ENCODE results near the gene CRLF2.
"Not testable (repeated sequence)": the region's sequence is repeated elsewhere in the genome, so short reads cannot be mapped to it uniquely, and the experiment has no call there.

Gene CRLF2

DNA sequence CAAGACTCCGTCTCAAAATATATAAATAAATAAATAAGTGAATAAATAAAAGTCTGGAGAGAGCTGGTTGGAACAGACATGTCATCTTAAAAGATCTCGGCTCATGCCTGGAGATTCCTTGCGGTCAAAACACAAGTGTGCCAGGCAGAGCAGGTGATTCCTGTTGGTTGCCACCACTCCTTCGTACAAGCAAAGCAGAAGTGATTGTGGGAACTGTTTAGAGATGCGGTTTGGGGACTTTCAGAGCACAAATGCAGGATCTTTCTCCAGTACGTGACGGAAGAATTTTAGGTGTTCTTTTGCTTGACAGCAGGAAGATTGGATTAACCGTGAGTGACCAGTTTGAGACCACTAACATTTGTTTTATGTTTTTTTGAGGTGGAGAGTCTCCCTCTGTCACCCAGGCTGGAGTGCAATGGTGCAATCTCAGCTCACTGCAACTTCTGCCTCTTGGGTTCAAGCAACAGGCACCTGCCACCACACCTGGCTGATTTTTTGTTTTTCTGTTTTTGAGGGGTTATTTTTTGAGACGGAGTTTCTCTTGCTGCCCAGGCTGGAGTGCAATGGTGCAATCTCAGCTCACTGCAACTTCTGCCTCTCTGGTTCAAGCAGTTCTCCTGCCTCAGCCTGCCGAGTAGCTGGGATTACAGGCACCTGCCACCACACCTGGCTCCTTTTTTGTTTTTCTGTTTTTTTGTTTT, 2.8 kb upstream of the CRLF2 start:
- DNase-seq (ENCODE audit: low read depth in 2 of 2): no peak

DNA sequence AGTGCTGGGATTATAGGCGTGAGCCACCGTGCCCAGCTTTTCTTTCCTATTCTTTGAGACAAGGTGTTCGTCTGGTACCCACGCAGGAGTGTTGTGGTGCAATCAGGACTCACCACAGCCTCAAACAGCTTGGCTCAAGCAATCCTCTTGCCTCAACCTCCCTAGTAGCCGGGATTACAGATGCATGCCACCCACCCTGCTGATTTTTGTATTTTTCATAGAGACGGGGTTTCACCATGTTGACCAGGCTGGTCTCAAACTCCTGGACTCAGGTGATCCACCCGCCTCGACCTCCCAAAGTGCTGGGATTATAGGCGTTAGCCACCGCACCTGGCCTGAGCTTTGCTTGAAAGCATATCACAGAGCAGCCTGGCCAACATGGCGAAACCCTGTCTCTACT, 1.5 kb upstream of the CRLF2 start:
- no peak for DNase-seq (ENCODE audit: low read depth in 2 of 2)

DNA sequence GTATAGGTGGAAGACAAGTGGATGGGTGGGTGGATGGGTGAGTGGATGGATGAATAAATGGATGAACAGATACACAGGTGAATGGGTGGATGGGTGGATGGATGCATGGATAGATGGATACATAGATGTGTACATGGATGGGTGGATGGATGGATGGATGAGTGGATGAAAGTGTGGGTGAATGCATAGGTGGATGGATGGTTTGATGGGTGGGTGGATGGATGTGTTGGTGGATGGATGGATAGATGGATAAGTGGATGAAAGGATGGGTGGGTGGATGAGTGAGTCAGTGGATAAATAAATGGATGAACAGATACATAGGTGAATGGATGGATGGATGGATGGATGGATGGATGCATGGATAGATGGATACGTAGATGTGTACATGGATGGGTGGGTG, 1.6 kb downstream of the CRLF2 start:
- DNase-seq (ENCODE audit: low read depth in 2 of 2): no peak

DNA sequence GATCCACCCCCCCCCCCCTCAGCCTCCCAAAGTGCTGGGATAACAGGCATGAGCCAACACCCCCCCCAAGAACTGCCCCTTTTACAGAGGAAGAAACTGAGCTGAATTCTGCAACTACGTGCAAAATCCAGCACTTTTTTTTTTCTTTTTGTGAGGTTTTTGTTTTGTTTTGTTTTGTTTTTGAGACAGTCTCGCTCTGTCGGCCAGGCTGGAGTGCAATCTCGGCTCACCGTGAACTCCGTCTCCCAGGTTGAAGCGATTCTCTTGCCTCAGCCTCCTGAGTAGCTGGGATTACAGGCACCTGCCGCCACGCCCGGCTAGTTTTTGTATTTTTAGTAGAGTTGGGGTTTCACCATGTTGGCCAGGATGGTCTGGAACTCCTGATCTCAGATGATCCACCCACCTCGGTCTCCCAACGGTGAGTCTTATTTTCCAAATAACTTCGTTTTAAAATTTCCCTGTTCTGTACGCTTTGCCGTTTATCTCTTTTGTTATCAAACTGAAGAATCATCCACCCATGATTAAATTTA, 4.9 kb downstream of the CRLF2 start:
- DNase-seq (ENCODE audit: low read depth in 2 of 2): no peak

DNA sequence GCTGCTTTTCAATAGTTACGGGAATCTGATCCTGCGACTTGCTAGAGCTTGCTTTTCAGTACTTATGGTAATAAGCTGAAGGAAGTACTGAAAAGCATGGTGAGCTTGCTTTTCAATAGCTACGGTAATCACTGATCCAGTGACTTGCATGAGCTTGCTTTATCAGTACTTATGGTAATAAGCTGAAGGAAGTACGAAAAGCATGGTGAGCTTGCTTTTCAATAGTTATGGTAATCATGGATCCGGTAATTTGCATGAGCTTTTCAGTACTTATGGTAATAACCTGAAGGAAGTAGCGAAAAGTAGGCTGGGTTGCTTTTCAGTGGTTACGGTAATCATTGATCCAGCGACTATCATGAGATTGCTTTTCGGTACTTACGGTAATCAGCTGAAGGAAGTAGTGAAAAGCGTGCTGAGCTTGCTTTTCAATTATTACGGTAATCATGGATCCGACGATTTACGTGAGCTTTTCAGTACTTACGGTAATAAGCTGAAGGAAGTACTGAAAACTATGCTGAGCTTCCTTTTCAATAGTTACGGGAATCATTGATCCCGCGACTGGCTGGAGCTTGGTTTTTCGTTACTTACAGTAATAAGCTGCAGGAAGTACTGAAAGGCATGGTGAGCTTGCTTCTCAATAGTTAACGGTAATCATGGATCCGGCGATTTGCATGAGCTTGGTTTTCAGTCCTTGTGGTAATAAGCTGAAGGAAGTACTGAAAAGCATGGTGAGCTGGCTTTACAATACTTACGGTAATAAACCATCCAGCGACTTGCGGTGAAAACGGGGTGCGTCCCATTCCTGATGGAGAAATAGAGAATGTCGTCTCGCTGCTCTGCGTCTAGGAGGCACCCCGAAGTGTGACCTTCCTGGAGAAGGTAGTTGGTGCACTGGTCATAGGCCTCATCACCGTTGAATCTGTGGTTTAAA, 6.5 kb downstream of the CRLF2 start:
- DNase-seq (ENCODE audit: low read depth in 2 of 2): no peak

DNA sequence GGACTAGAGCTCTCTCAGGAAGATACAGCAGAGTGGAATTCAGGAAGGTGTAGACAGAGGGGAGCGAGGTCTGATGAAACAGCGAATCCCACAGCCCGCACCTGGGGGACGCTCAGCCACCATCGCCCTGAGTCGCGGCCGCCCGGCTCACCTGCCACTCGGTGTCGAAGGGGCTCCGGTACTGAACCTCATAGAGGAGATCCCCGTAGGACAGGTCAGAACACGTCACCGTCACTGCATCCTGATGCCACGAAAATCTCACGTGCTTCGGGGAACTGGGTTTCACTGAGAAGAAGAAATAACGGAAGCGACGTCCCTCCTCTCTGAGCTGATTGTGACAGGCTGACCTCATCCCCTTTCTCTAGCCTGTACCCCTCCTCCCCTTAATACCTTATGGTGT, 10.2 kb downstream of the CRLF2 start:
- DNase-seq (ENCODE audit: low read depth in 2 of 2): no peak

DNA sequence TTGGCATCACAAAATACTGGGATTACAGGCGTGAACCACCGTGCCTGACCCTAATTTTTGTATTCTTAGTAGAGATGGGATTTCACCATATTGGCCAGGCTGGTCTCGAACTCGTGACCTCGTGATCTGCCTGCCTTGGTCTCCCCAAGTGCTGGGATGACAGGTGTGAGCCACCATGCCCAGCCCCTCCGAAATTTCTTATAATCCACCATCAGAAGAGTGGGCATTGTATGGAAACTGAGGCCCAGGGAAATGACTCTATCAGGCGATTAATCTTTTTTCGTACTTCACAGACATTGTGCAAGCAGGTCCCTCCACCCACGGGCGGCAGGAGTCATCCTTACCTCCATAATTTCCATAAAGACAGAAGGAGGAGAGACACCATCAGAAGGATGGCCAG, 16.0 kb downstream of the CRLF2 start:
- no peak for DNase-seq (ENCODE audit: low read depth in 2 of 2)

DNA sequence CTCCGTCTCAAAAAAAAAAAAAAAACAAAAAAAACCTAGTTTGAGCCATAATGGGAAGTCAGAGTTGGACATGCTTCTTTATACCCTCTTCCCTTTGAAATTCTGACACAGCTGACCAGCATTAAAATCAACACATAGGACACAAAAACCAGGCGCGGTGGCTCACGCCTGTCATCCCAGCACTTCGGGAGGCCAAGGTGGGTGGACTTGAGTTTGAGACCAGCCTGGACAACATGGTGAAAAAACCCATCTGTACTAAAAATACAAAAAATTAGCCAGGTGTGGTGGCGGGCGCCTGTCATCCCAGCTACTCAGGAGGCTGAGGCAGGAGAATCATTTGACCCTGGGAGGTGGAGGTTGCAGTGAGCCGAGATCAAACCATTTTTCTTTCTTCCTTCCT, 20.3 kb downstream of the CRLF2 start:
- DNase-seq (ENCODE audit: low read depth in 2 of 2): not testable (repeated sequence)

DNA sequence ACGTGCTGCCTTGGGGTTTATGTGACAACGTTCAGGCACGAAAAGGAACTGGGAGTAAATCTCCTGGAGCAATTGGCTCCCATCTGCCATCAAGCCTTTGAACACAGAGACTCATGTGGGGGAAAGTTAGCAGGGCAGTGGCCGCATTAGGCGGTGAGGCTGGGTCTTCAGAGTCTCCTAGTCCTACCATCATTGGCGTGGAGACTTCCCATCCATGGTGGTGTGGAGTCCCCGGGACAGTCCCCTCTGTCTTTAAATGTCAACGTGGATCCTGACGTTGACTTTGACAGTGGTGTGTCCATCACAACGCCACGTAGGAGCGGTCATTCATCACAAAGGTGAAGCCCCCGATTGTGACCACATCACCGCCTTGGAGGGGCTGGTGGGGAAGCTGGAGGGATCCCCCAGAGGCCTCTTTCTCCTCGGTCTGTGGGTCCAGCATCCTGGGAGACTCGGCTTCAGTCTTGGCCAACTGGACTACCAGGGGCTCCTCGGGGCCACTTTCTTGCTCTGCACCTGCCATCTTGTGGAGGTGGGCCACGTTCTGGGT, 21.8 kb downstream of the CRLF2 start:
- no peak for DNase-seq (ENCODE audit: low read depth in 2 of 2)

DNA sequence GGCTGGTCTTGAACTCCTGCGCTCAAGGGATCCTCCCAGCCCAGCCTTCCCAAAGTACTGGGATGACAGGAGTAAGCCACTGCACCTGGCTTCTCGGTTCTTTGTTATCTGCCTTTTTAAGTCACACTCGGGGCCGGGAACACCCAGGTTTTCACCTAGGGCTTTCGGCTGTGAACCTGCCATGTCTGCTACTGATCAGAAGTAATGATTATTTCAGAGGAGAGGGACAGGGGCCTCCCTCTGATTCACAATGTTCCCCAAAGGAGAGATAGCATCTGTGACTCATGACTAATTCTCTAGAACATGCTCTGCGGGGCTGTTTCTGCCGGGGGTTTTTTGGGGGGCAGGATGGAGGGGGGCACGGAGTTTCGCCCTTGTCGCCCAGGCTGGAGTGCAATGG, 26.9 kb downstream of the CRLF2 start:
- DNase-seq (ENCODE audit: low read depth in 2 of 2): no peak

DNA sequence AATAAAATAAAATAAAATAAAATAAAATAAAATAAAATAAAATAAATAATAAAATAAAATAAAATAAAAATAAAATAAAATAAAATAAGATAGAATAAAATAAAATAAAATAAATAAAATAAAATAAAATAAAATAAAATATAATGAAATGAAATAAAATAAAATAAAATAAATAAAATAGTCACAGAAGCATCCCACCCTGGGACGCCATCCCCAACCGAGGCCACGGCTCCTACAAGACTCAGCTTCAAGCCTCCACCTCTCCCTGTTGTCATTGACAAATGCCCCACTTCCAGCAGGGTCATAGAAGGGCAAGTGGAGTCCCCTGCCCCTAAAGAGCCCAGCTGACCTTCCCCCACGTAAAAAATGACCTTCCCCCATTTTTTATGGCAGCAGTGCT, 30.2 kb downstream of the CRLF2 start:
- DNase-seq (ENCODE audit: low read depth in 2 of 2): no peak

DNA sequence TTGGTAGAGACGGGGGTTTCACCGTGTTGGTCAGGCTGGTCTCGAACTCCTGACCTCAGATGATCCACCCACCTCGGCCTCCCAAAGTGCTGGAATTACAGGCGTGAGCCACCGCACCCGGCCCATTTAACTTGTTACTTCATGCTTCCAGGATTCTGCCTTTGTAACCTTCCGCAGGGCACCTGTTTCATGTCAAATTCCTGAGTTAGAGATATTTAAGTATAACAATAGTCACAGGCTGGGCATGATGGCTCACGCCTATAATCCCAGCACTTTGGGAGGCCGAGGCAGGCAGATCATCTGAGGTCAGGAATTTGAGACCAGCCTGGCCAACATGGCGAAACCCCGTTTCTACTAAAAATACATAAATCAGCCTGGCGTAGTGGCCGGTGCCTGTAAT, 30.8 kb downstream of the CRLF2 start:
- DNase-seq (ENCODE audit: low read depth in 2 of 2): not testable (repeated sequence)

DNA sequence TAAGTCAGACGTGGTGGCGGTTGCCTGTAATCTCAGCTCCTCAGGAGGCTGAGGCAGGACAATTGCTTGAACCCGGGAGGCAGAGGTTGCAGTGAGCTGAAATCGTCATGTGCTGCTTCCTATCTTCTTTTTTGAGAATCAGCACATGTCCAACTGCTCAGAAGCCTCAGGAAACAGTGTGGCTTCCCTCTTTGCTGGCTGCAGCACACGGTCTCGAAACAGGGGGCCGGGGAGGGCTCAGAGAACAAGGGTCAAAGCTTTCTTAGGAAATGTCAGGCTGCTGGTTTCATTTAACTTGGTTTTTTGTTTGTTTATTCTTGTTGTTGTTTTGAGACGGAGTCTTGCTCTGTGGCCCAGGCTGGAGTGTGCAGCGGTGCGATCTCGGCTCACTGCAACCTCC, 31.3 kb downstream of the CRLF2 start:
- DNase-seq (ENCODE audit: low read depth in 2 of 2): no peak

DNA sequence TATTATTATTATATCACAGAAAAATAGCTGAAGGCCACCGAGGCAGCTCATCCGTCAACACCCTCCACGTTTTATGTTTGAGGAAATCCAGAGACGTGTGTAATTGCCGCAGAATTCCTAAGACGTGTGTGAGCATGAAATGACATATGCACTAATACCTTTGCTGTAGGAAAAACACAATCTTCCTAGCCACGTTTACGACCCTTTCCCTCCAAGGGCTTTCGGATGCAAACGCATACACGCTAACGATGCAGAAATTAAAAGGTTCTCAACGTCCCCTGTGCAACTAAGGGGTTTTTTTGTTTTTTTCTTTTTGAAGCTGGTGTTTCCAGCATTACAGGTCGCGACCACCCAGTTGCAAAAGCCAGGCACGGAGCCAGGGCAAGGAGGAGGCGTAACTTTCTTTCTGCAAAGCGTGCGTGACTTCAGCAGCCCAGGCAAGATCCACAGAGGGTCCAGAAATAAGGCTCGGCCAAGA, 33.8 kb downstream of the CRLF2 start:
- DNase-seq (ENCODE audit: low read depth in 2 of 2): no peak

DNA sequence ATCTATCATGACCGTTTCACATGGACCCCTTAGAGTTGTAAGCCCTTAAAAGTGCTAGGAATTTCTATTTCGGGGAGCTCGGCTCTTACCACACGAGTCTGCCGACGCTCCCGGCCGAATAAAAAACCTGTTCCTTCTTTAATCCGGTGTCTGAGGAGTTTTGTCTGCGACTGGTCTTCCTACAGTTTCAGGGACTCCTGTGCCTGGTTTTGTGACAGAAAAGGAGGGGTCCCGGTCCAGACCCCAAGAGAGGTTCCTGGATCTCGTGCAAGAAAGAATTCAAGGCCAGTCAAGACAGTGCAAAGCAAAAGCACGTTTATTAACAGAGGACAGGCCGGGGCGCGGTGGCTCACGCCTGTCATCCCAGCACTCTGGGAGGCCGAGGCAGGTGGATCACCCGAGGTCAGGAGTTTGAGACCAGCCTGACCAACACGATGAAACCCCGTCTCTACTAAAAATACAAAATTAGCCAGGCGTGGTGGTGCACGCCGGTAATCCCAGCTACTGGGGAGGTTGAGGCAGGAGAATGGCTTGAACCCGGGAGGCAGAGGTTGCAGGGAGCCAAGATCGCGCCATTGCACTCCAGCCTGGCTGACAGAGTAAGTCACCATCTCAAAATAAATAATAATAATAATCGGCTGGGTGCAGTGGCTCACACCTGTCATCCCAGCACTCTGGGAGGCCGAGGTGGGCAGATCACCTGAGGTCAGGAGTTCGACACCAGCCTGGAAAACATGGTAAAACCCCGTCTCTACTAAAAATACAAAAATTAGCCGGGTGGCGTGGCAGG, 35.7 kb downstream of the CRLF2 start:
- not testable (repeated sequence) for DNase-seq (ENCODE audit: low read depth in 2 of 2)

DNA sequence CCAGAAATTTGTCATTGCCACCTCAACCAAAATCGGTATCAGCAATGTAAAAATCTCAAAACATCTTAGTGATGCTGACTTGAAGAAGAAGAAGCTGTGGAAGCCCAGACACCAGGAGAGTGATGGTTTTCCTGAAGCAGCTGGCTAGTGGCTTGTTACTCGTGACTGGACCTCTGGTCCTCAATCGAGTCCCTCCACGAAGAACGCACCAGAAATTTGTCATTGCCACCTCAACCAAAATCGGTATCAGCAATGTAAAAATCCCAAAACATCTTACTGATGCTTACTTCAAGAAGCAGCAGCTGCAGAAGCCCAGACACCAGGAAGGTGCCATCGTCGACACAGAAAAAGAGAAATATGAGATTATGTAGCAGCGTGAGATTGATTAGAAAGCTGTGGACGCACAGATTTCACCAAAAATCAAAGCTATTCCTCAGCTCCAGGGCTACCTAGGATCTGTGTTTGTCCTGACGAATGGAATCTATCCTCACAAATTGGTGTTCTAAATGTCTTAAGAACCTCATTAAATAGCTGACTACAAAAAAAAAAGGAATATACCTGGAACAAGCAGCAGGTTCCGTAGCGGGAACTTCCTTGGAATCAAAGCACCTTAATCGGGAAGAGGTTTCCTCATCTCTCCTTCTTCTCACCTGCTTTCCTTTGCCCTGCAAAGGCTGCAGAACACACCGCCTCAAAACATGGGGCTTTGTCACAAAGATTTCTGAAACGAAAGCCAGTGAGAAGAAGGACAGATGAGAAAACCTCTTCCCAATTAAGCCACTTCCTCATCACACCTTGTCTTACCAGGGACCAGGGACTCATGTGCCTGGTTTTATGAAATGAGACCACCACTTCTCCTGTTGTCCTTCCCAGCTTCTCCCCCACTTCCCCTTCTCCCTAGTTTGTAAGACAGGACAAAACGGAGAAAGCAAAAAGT, 37.6 kb downstream of the CRLF2 start:
- DNase-seq (ENCODE audit: low read depth in 2 of 2): not testable (repeated sequence)

DNA sequence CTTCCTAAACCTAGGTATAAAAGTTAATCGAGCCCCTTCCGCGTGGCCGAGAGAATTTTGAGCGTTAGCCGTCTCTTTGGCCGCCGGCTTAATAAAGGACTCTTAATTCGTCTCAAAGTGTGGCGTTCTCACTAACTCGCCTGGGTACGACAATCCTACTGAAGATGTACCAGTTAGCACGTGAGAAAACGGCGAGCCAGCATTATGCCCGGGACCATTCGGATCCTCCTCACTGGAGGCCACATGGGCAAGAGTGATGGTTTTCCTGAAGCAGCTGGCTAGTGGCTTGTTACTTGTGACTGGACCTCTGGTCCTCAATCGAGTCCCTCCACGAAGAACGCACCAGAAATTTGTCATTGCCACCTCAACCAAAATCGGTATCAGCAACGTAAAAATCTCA, 39.0 kb downstream of the CRLF2 start:
- not testable (repeated sequence) for DNase-seq (ENCODE audit: low read depth in 2 of 2)

DNA sequence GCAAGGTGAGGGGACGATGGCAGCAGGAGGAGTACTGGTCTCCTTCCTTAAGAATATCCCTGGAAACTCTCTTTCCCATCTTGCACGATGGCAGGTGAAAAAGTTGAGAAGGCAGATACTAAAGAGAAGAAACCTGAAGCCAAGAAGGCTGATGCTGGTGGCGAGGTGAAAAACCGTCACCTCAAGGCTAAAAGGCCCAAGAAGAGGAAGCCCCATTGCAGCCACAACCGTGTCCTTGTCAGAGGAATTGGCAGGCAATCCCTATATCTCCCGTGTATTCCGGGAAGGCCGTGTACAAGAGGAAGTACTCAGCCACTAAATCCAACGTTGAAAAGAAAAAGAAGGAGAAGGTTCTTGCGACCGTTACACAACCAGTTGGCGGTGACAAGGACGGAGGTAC, 40.0 kb downstream of the CRLF2 start:
- no peak for DNase-seq (ENCODE audit: low read depth in 2 of 2)

DNA sequence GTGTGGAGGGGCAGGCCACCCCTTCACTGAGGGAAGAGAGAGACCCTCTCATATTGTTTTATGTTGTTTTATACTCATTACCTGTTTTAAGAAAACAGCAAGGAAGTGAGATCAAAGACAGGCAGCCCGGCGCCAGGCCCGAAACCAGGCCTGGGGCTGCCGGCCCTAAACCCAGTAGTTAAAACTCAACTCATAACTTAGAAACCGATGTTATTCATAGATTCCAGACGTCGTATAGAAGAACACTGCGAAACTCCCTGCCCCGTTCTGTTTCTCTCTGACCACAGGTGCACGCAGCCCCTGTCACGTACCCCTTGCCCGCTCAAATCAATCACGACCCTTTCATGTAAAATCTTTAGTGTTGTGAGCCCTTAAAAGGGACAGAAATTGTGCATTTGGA, 40.5 kb downstream of the CRLF2 start:
- DNase-seq (ENCODE audit: low read depth in 2 of 2): not testable (repeated sequence)

DNA sequence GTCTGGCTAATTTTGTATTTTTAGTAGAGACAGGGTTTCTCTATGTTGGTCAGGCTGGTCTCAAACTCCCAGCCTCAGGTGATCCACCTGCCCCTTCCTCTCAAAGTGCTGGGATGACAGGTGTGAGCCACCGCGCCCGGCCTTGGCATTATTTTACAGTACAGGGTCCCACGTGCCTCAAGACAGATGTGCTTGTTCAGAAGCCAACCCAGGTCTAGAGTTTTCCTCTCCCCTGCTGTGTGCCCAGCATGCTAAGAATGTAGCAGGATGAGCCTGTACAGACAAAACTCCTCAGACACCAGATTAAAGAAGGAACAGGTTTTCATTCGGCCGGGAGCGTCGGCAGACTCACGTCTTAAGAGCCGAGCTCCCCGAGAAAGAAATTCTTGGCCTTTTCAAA, 42.2 kb downstream of the CRLF2 start:
- no peak for DNase-seq (ENCODE audit: low read depth in 2 of 2)

DNA sequence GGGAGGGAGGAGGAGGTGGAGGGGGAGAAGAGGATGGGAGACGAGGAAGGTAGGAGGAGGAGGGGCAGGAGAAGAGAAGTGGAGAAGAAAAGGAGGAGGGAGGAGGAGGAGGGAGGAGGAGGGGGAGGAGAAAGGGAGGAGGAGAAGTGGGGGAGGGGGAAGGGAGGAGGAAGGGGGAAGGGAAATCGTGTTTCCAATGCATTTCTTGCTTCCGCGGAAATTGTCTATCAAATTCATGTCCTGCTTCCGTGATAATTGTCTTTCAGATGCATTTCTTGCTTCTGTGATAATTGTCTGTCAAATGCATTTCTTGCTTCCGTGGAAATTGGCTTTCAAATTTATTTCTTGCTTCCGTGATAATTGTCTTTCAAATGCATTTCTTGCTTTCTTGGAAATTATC, 43.3 kb downstream of the CRLF2 start:
- DNase-seq (ENCODE audit: low read depth in 2 of 2): no peak

All from stimulated activated CD4-positive, alpha-beta T cell treated with anti-CD3 and anti-CD28 coated beads, Interleukin-1b, Interleukin-23, amount 100 ng/mL, for 1 hour (primary cell).